MCF 10A (cell line): Measurements from ENCODE around the gene DLX4. TPM values are rescaled to one million over a fixed set of nuclear protein-coding genes. Genes with fewer than 3 reads are reported as not detected.

Experiments
- BruUV-seq: library from RNA; stranded (reverse); fragments of 400-500 nt; replicated peaks from 2 replicates; lab custom pipeline; 2021; lab: Mats Ljungman, UMichigan
- CTCF ChIA-PET: fragments of 300-600 bp; sonication (Branson Sonifier 250); formaldehyde crosslinking; extraction: SDS; loops from one replicate; lab custom pipeline; 2021; ENCODE audit warnings: antibody characterized with exemption, inconsistent platforms; lab: Yijun Ruan, JAX
- POLR2A ChIA-PET: fragments of 300-600, 350-650 bp; sonication (Branson Sonifier 250); formaldehyde crosslinking; extraction: SDS; loops from one replicate; lab custom pipeline; 2020; ENCODE audit warnings: antibody characterized with exemption, inconsistent platforms; lab: Yijun Ruan, JAX
- DNase-seq: peaks from one replicate; pipeline ENCODE4 v3.0.0-alpha.2; 2018; ENCODE audit not compliant: unreplicated experiment
- H3K27ac Mint-ChIP-seq: one replicate; pipeline ENCODE4 v1.8.0; 2022; ENCODE audit warnings: mild to moderate bottlenecking, low read depth, mixed read lengths; ENCODE audit not compliant: unreplicated experiment
- H3K27me3 Mint-ChIP-seq: one replicate; pipeline ENCODE4 v1.8.0; 2022; ENCODE audit warnings: mixed read lengths; ENCODE audit not compliant: insufficient read depth, unreplicated experiment
- H3K36me3 Mint-ChIP-seq: one replicate; pipeline ENCODE4 v1.8.0; 2022; ENCODE audit warnings: mild to moderate bottlenecking, moderate library complexity, mixed read lengths; ENCODE audit not compliant: insufficient read depth, unreplicated experiment
- H3K4me1 Mint-ChIP-seq: one replicate; pipeline ENCODE4 v1.8.0; 2022; ENCODE audit warnings: mixed read lengths; ENCODE audit not compliant: insufficient read depth, unreplicated experiment
- H3K4me3 Mint-ChIP-seq: one replicate; pipeline ENCODE4 v1.8.0; 2022; ENCODE audit warnings: mild to moderate bottlenecking, moderate library complexity, mixed read lengths; ENCODE audit not compliant: unreplicated experiment
- H3K9me3 Mint-ChIP-seq: one replicate; pipeline ENCODE4 v1.8.0; 2022; ENCODE audit warnings: mixed read lengths; ENCODE audit not compliant: unreplicated experiment
- CTCF ChIP-seq: fragments of 200-600 bp; IDR thresholded peaks from one replicate; pipeline ENCODE4 v1.8.0; 2022; ENCODE audit warnings: antibody characterized with exemption, mild to moderate bottlenecking; ENCODE audit not compliant: unreplicated experiment
- intact Hi-C: fragments of 100-400 bp; cut with micrococcal nuclease; formaldehyde crosslinking; loops from 2 replicates; pipeline ENCODE4 v1.14.1; 2022
- total RNA-seq: library from RNA; stranded (reverse); gene quantifications from 2 replicates; pipeline ENCODE4 v1.2.3, GENCODE V29; 2022

Gene DLX4
- total RNA-seq, 1 experiment from 2014 or later, result 0.56 TPM

GRCh38 chr17:50021681-50022370 is 52.8 kb downstream of the DLX4 start:
- peaks cover 11% of the 10 kb centered on the region for H3K27me3 Mint-ChIP-seq
- no peak for DNase-seq
- H3K9me3 Mint-ChIP-seq, result no peaks in the 10 kb centered on the region
- POLR2A ChIA-PET, result interaction anchor here (0.7 to 1.2 kb wide), 2 partner anchors 33 to 1751 kb away, joined by 3 to 8 read pairs; partner anchors contain the start of gene ITGA3
- H3K4me1 Mint-ChIP-seq, result peaks cover 7% of the 10 kb centered on the region
- no peak overlapping the region for H3K4me3 Mint-ChIP-seq
- intact Hi-C loops, result no loop called here
- TF ChIP-seq CTCF, result no peak
- H3K27ac Mint-ChIP-seq, result no peak overlapping the region
- no TSS peak for BruUV-seq
- no peaks in the 10 kb centered on the region for H3K36me3 Mint-ChIP-seq
- CTCF ChIA-PET, result interaction anchor here (0.5 to 1.1 kb wide), 3 partner anchors 65 to 140 kb away, joined by 3 to 5 read pairs (median 3); no protein-coding TSS in a partner anchor

- POLR2A ChIA-PET, result interaction anchor here (0.7 to 1.2 kb wide), 3 partner anchors 33 to 1752 kb away, joined by 3 to 8 read pairs (median 3); partner anchors contain the start of gene ITGA3
- Mint-ChIP-seq H3K27ac (no peak overlapping the region), H3K4me3 (no peak overlapping the region), H3K4me1 (peaks cover 12% of the 10 kb centered on the region), H3K9me3 (no peaks in the 10 kb centered on the region), H3K36me3 (no peaks in the 10 kb centered on the region), H3K27me3 (peaks cover 11% of the 10 kb centered on the region)
- CTCF ChIA-PET, result interaction anchor here (0.5 to 0.8 kb wide), 4 partner anchors 57 to 161 kb away, joined by 3 to 5 read pairs (median 4); no protein-coding TSS in a partner anchor
- intact Hi-C loops, result no loop called here
- no TSS peak for BruUV-seq
- no peak for DNase-seq
- no peak for TF ChIP-seq CTCF
Observed at GRCh38 chr17:50022463-50023130, 53.6 kb downstream of the DLX4 start.

GRCh38 chr17:50023520-50023919 is 54.5 kb downstream of the DLX4 start:
- H3K9me3 Mint-ChIP-seq, result no peaks in the 10 kb centered on the region
- peaks cover 11% of the 10 kb centered on the region for H3K27me3 Mint-ChIP-seq
- intact Hi-C loops, result no loop called here
- ChIA-PET CTCF (no interaction called here), POLR2A (no interaction called here)
- H3K27ac Mint-ChIP-seq, result no peak overlapping the region
- H3K4me3 Mint-ChIP-seq, result no peak overlapping the region
- H3K4me1 Mint-ChIP-seq, result peaks cover 21% of the 10 kb centered on the region
- no peak for DNase-seq
- H3K36me3 Mint-ChIP-seq, result no peaks in the 10 kb centered on the region
- no peak for TF ChIP-seq CTCF
- BruUV-seq, result no TSS peak

Other genes starting within 250 kb of the DLX4 start
- gene FAM117A, start 205.1 kb upstream of the DLX4 start, total RNA-seq, result 2.0 and 5.0 TPM in 2 replicates
- gene KAT7, start 180.5 kb upstream of the DLX4 start, total RNA-seq, result 45.1 and 53.7 TPM in 2 replicates
- not detected in 2 replicates for gene TAC4, start 121.1 kb upstream of the DLX4 start, total RNA-seq
- not detected in 2 replicates for gene DLX3, start 26.0 kb downstream of the DLX4 start, total RNA-seq
- gene ITGA3, start 86.9 kb downstream of the DLX4 start, total RNA-seq, result 588 and 717 TPM in 2 replicates
- 9.9 and 11.2 TPM in 2 replicates for gene PDK2, start 126.2 kb downstream of the DLX4 start, total RNA-seq
- 0.09 TPM in 1 of 2 replicates, not detected in the other for gene SAMD14, start 161.0 kb downstream of the DLX4 start, total RNA-seq
- 33.4 and 34.8 TPM in 2 replicates for gene PPP1R9B, start 181.5 kb downstream of the DLX4 start, total RNA-seq
- gene SGCA, start 196.8 kb downstream of the DLX4 start, total RNA-seq, result not detected in 2 replicates
- gene COL1A1, start 232.4 kb downstream of the DLX4 start, total RNA-seq, result 3.4 and 4.5 TPM in 2 replicates